ENCODE data around the gene GTPBP4.
"Not testable (repeated sequence)": the region's sequence is repeated elsewhere in the genome, so short reads cannot be mapped to it uniquely, and the experiment has no call there.

The GTPBP4 gene

DNA sequence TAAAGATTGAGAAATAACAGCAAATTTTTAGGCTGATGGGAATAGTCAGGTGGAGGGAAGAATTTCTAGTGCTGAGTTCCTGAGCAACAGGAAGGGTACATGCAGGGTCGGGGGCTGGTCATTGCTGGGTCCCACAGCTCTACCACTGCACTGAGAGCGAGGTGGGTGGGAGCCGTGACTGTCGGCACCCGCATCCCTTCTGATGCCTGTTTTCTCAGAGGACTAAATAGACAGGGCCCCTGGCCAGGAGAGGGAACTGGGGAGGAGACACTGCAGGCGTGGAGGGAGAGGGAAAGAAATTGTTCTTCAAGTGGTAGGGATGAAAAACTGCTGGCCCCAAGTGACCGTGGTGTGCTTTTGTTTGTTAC, 7.3 kb downstream of the GTPBP4 start:
- Histone ChIP-seq H3K9me3 (replicated peaks; ENCODE audit: low read length) (no peaks in the 10 kb centered on the region), H3K27me3 (ENCODE audit: control insufficient read depth, insufficient read depth, low read length) (no peaks in the 10 kb centered on the region), H3K4me3 (ENCODE audit: low read length) (no peak overlapping the region), H3K4me2 (ENCODE audit: low read length) (no peak overlapping the region), H3K36me3 (ENCODE audit: insufficient read depth, low read length) (peaks cover 88% of the 10 kb centered on the region), H3K9ac (ENCODE audit: low read depth, low read length) (no peak overlapping the region), H3K4me1 (ENCODE audit: control insufficient read depth, insufficient read depth, low read length) (peaks cover 6% of the 10 kb centered on the region)

DNA sequence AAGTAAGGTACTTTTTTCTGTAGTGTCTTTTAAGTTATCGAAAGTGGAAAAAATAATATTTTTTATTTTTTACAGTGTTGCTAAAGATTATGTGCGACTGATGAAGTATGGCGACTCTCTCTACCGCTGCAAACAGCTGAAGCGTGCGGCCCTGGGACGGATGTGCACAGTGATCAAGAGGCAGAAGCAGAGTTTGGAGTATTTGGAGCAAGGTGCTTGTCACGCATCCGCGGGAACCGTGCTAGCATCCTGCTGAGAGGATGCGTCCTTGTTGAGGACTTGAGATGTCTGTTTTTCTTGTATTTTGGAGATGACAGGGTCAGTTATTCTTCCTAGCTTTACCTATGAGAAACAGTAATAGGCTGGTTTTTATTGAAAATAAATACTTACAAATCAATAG, 7.8 kb downstream of the GTPBP4 start:
- H3K36me3 ChIP-seq (ENCODE audit: insufficient read depth, low read length) = peaks cover 88% of the 10 kb centered on the region
- no peaks in the 10 kb centered on the region for H3K9me3 ChIP-seq (replicated peaks; ENCODE audit: low read length)

DNA sequence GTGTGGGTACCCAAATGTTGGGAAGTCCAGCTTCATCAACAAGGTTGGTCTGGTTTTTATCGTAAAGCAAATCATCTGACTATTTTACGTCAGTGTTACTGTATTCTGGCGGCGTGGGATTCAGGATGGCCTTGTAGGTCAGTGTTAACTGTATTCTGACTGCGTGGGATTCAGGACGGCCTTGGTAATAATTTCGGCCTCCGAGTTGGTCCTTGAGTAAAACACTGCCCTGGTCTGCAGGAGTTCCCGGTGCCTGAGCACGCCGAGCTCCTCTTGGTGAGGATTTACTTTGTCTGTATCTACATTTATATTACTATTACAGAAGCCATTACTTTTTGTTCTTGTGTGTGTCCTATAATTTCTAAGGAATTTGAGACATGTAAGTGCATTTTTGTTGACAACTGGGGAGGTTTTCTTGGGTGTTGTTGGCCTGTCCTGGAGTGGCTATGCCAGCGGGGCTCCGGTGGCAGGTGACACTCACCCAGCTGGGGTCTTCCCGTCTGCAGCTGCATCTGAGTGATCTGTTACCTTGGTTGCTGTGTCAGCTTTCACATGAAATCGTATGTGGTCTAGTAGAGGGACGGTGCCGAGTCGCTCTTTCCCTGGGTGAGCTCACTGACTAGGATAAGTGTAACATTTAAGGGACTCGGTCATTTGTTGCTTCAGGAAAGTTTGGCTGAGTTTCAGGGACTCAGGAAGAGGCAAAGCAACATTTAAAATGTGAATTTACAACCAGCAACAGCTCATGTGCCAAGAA, 9.2 kb downstream of the GTPBP4 start:
- H3K36me3 ChIP-seq (ENCODE audit: insufficient read depth, low read length) = peaks cover 95% of the 10 kb centered on the region
- no peaks in the 10 kb centered on the region for H3K9me3 ChIP-seq (replicated peaks; ENCODE audit: low read length)
- no peaks in the 10 kb centered on the region for H3K27me3 ChIP-seq (ENCODE audit: control insufficient read depth, insufficient read depth, low read length)
- H3K4me2 ChIP-seq (ENCODE audit: low read length) = no peak overlapping the region
- H3K4me1 ChIP-seq (ENCODE audit: control insufficient read depth, insufficient read depth, low read length) = no peaks in the 10 kb centered on the region
- no peak overlapping the region for H3K9ac ChIP-seq (ENCODE audit: low read depth, low read length)
- no peak overlapping the region for H3K4me3 ChIP-seq (ENCODE audit: low read length)

More for the DNA sequence above, 7.8 kb downstream of the GTPBP4 start:
- no peaks in the 10 kb centered on the region for H3K27me3 ChIP-seq (ENCODE audit: control insufficient read depth, insufficient read depth, low read length)
- no peak overlapping the region for H3K9ac ChIP-seq (ENCODE audit: low read depth, low read length)
- no peak overlapping the region for H3K4me3 ChIP-seq (ENCODE audit: low read length)
- H3K4me1 ChIP-seq (ENCODE audit: control insufficient read depth, insufficient read depth, low read length) = peaks cover under 1% of the 10 kb centered on the region
- no peak overlapping the region for H3K4me2 ChIP-seq (ENCODE audit: low read length)

DNA sequence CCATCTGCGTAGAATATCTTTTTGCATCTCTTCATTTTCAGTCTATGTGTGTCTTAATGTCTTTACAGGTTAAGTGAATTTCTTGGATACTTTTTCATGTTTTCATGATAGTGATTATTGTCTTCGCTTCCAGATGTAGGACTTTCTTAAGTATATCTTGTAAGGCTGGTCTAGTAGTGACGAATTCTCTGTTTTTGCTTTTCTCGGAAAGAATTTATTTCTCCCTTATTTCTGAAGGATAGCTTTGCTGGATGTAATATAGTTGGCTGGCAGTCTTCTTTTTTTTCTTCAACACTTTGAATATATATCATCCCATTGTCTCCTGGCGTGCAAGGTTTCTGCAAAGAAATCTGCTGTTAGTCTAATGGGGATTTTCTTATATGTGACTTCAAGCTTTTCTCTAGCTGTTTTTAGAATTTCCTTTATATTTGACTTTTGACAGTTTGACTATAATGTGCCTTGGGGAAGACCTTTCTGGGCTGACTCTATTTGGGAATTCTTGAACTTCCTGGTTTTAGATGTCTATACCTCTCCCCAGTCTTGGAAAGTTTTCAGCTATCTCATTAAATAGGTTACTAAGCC, 14.3 kb downstream of the GTPBP4 start:
- H3K4me2 ChIP-seq (ENCODE audit: low read length) = no peak overlapping the region
- no peaks in the 10 kb centered on the region for H3K27me3 ChIP-seq (ENCODE audit: control insufficient read depth, insufficient read depth, low read length)
- H3K9me3 ChIP-seq (replicated peaks; ENCODE audit: low read length) = no peaks in the 10 kb centered on the region
- no peaks in the 10 kb centered on the region for H3K4me1 ChIP-seq (ENCODE audit: control insufficient read depth, insufficient read depth, low read length)
- H3K36me3 ChIP-seq (ENCODE audit: insufficient read depth, low read length) = peaks cover 92% of the 10 kb centered on the region
- H3K4me3 ChIP-seq (ENCODE audit: low read length) = no peak overlapping the region
- H3K9ac ChIP-seq (ENCODE audit: low read depth, low read length) = no peak overlapping the region

DNA sequence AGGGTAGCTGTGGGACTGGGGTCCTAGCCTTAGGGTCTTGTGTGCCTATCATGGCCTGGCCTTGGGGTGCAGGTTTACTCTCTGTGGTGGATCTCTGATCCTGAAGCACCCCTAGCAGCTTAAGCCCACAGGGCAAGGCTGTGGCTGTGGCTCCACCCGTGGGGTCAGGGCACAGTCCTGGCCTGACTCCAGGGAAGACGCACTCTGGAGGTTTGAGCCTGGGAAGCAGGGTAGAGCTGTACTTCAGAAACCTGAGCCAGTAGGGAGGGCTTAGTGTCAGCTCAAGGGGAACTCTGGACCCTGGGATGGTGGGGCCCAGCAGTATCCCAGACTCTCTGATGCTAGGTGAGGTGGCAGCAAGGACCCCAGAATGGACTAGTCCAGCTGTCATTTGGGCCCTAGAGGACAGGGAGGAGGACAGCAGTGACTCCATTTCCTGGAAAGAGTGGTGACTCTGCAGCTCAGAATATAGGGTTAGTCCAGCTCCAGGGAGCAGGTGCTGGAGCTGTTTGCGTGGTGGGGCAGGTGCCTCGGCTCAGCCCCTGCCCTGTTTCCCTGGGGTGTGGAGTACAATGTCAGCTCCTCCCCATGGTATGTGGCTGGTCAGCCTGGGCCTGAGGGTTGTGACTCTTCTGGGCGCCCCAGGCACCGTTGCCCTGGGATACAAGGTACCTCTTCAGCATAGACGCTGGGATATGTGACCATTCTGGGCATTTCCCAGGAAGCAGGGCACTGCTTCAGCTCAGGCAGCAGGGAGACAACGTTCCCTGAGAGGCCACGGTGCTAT, 15.8 kb downstream of the GTPBP4 start:
- Histone ChIP-seq H3K4me1 (ENCODE audit: control insufficient read depth, insufficient read depth, low read length) (no peaks in the 10 kb centered on the region), H3K4me3 (ENCODE audit: low read length) (no peak overlapping the region), H3K36me3 (ENCODE audit: insufficient read depth, low read length) (peaks cover 85% of the 10 kb centered on the region), H3K4me2 (ENCODE audit: low read length) (no peak overlapping the region), H3K27me3 (ENCODE audit: control insufficient read depth, insufficient read depth, low read length) (no peaks in the 10 kb centered on the region), H3K9ac (ENCODE audit: low read depth, low read length) (no peak overlapping the region), H3K9me3 (replicated peaks; ENCODE audit: low read length) (no peaks in the 10 kb centered on the region)

DNA sequence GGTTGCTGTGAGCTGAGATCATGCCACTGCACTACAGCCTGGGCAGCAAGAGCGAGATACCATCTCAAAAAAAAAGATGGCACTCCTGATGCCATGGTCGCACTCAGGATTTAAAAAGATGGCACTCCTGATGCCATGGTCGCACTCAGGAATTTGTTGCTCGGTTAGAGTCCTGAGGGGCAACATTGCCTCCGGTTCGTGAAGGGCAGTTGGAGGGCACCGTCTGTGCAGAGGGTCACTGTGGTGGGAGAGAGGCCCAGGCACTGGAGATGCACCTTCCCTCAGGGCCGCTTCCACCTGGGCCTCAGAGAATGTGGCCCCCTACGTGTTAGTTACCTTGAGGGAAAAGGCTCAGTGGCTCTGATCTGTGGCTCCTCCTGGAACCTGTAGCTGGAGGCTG, 18.3 kb downstream of the GTPBP4 start:
- Histone ChIP-seq H3K4me2 (ENCODE audit: low read length) (no peak overlapping the region), H3K9me3 (replicated peaks; ENCODE audit: low read length) (no peaks in the 10 kb centered on the region), H3K36me3 (ENCODE audit: insufficient read depth, low read length) (peaks cover 85% of the 10 kb centered on the region), H3K27me3 (ENCODE audit: control insufficient read depth, insufficient read depth, low read length) (no peaks in the 10 kb centered on the region), H3K9ac (ENCODE audit: low read depth, low read length) (no peak overlapping the region), H3K4me1 (ENCODE audit: control insufficient read depth, insufficient read depth, low read length) (no peaks in the 10 kb centered on the region), H3K4me3 (ENCODE audit: low read length) (no peak overlapping the region)

DNA sequence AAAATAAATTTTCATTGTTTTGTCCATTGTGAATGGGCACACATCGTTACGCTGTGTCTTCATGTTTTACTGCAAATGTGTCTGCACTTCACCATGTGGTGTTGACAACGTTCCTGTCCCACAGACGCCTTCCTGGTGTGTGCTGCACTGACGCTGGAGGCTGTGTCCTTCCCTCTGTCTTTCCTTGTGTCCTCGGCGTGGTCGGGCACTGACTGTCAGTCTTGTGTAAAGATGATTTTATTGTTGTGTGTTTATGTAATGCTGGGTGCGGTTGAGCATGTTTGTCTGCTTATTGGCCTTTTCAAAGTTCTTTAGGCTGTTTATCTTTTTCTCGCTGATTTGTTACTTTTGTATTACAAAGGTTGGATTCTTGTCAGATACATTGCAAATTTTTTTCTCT, 19.3 kb downstream of the GTPBP4 start:
- no peak overlapping the region for H3K4me2 ChIP-seq (ENCODE audit: low read length)
- H3K4me3 ChIP-seq (ENCODE audit: low read length) = no peak overlapping the region
- H3K4me1 ChIP-seq (ENCODE audit: control insufficient read depth, insufficient read depth, low read length) = no peaks in the 10 kb centered on the region
- H3K36me3 ChIP-seq (ENCODE audit: insufficient read depth, low read length) = peaks cover 87% of the 10 kb centered on the region
- no peak overlapping the region for H3K9ac ChIP-seq (ENCODE audit: low read depth, low read length)
- H3K9me3 ChIP-seq (replicated peaks; ENCODE audit: low read length) = no peaks in the 10 kb centered on the region
- H3K27me3 ChIP-seq (ENCODE audit: control insufficient read depth, insufficient read depth, low read length) = no peaks in the 10 kb centered on the region

DNA sequence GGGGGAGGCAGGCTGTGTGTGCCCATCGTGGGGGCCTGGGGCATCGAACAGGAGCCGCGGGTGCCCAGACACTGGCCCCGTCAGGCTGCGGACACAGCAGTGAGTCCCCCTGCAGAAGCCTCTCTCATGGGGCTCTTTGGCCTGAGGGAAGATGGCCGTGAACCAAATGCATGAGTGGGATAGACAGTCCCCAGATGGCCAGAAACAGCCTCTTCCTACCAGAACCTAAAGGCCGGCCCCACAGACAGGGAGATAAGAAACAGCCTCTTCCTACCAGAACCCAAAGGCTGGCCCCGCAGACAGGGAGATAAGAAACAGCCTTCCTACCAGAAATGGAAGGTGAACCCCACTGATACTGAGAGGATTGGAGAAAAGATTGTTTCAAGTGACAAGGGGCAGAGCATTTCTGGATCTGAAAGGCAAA, 20.8 kb downstream of the GTPBP4 start:
- Histone ChIP-seq H3K4me2 (ENCODE audit: low read length) (no peak overlapping the region), H3K9me3 (replicated peaks; ENCODE audit: low read length) (no peaks in the 10 kb centered on the region), H3K36me3 (ENCODE audit: insufficient read depth, low read length) (peaks cover 81% of the 10 kb centered on the region), H3K4me3 (ENCODE audit: low read length) (no peak overlapping the region), H3K9ac (ENCODE audit: low read depth, low read length) (no peak overlapping the region), H3K4me1 (ENCODE audit: control insufficient read depth, insufficient read depth, low read length) (no peaks in the 10 kb centered on the region), H3K27me3 (ENCODE audit: control insufficient read depth, insufficient read depth, low read length) (no peaks in the 10 kb centered on the region)

DNA sequence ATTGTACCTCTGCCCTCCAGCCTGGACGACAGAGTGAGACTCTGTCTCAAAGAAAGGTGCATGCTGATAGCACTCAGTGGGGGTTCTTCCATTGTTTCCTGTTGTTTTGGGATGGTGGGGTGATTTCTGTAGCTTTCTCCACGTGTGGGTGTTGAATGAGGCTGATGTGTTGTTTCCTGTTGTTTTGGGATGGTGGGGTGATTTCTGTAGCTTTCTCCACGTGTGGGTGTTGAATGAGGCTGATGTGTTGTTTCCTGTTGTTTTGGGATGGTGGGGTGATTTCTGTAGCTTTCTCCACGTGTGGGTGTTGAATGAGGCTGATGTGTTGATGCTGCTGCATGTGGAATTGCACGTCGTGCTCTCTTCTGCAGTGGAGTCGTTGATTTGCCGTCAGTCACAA, 21.7 kb downstream of the GTPBP4 start:
- not testable (repeated sequence) for H3K4me3 ChIP-seq (ENCODE audit: low read length); H3K9ac ChIP-seq (ENCODE audit: low read depth, low read length); H3K4me1 ChIP-seq (ENCODE audit: control insufficient read depth, insufficient read depth, low read length); H3K9me3 ChIP-seq (replicated peaks; ENCODE audit: low read length); H3K27me3 ChIP-seq (ENCODE audit: control insufficient read depth, insufficient read depth, low read length); H3K4me2 ChIP-seq (ENCODE audit: low read length)
- H3K36me3 ChIP-seq (ENCODE audit: insufficient read depth, low read length) = peaks cover 80% of the 10 kb centered on the region

DNA sequence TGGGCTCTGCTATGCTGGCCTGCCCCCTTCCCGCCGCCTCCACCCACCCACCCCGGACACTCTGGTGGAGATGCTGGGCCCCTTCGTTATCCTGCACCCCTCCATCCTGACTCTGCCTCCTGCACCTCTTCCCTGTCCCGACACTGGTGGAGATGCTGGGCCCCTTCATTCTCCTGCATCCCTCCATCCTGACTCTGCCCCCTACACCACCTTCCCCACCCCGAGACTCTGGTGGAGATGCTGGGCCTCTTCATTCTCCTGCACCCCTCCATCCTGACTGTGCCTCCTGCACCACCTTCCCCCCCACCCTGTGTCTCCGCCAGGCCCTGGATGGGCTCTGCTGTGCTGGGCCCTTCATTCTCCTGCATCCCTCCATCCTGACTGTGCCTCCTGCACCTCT, 22.5 kb downstream of the GTPBP4 start:
- no peak overlapping the region for H3K4me2 ChIP-seq (ENCODE audit: low read length)
- no peak overlapping the region for H3K4me3 ChIP-seq (ENCODE audit: low read length)
- H3K4me1 ChIP-seq (ENCODE audit: control insufficient read depth, insufficient read depth, low read length) = no peaks in the 10 kb centered on the region
- no peaks in the 10 kb centered on the region for H3K9me3 ChIP-seq (replicated peaks; ENCODE audit: low read length)
- H3K36me3 ChIP-seq (ENCODE audit: insufficient read depth, low read length) = peaks cover 78% of the 10 kb centered on the region
- no peaks in the 10 kb centered on the region for H3K27me3 ChIP-seq (ENCODE audit: control insufficient read depth, insufficient read depth, low read length)
- H3K9ac ChIP-seq (ENCODE audit: low read depth, low read length) = no peak overlapping the region

DNA sequence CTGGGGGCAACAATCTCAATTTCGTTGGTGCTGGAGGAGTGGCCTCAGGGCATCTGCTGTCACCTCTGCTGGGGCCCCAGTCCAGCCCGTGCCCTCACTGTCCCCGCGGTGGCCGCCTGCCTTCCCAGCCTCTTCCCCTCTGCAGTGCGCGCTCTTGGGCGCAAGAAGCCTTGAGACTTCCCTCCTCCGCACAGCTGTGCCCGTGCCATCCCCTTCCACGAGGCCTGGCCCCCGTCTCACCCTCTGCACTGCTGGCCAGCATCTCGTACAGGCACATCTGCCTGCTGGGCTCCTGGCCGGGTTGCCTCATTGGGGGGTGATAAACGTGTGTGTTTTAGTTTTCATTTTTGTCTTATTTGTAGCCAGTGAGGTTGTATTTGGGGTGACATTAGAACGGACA, 23.5 kb downstream of the GTPBP4 start:
- no peaks in the 10 kb centered on the region for H3K4me1 ChIP-seq (ENCODE audit: control insufficient read depth, insufficient read depth, low read length)
- H3K9me3 ChIP-seq (replicated peaks; ENCODE audit: low read length) = no peaks in the 10 kb centered on the region
- no peak overlapping the region for H3K4me2 ChIP-seq (ENCODE audit: low read length)
- no peak overlapping the region for H3K4me3 ChIP-seq (ENCODE audit: low read length)
- peaks cover 79% of the 10 kb centered on the region for H3K36me3 ChIP-seq (ENCODE audit: insufficient read depth, low read length)
- H3K27me3 ChIP-seq (ENCODE audit: control insufficient read depth, insufficient read depth, low read length) = no peaks in the 10 kb centered on the region
- H3K9ac ChIP-seq (ENCODE audit: low read depth, low read length) = no peak overlapping the region

Measured in skeletal muscle satellite cell (primary cell).